SK-N-SH (cell line): ENCODE results near the gene TCF25.

Source experiments
- RAD21 ChIP-seq: IDR thresholded peaks from 2 replicates; pipeline ENCODE4 v1.6.1; 2012; ENCODE audit warnings: mild to moderate bottlenecking, low read length
- TEAD4 ChIP-seq: IDR thresholded peaks from 2 replicates; pipeline ENCODE4 v1.4.0; 2012; ENCODE audit warnings: mild to moderate bottlenecking, borderline replicate concordance; ENCODE audit not compliant: insufficient read depth

- TF ChIP-seq RAD21 (no peak), TEAD4 (no peak)
These were observed 38.0 kb downstream of the TCF25 start for GRCh38 chr16:89911375-89911774.
